A673 (cell line): Measurements from ENCODE around the gene SYDE1. TPM values are rescaled to one million over a fixed set of nuclear protein-coding genes. Genes with fewer than 3 reads are reported as not detected.
A peak's percentile ranks its signal among the peaks of the same experiment; 100 is the strongest.

Source experiments
- BruUV-seq: library from RNA; stranded (reverse); fragments of 400-500 nt; replicated peaks from 2 replicates; lab custom pipeline; 2021; lab: Mats Ljungman, UMichigan
- CTCF ChIA-PET: fragments of 300-600 bp; sonication (Branson Sonifier 250); formaldehyde crosslinking; loops from one replicate; lab custom pipeline; 2022; ENCODE audit warnings: antibody characterized with exemption; lab: Charles Lee
- POLR2A ChIA-PET: fragments of 300-600 bp; sonication (Branson Sonifier 250); formaldehyde crosslinking; loops from one replicate; lab custom pipeline; 2022; ENCODE audit warnings: antibody characterized with exemption; ENCODE audit not compliant: low non-redundant PET; lab: Charles Lee
- DNase-seq: peaks from one replicate; pipeline ENCODE4 v3.0.0-alpha.2; 2015; ENCODE audit warnings: low spot score
- H3K27ac ChIP-seq: fragments of 200-600 bp; sonication (generic); 2 replicates; pipeline ENCODE4 v1.5.1; 2016; ENCODE audit warnings: mixed run types, low read depth, mild to moderate bottlenecking, mixed read lengths, antibody characterized with exemption, low read length; ENCODE audit not compliant: poor library complexity, severe bottlenecking
- H3K27me3 ChIP-seq: fragments of 200-600 bp; sonication (generic); replicated peaks from 2 replicates; pipeline ENCODE4 v1.6.1; 2017; ENCODE audit warnings: mixed run types, low read depth, mild to moderate bottlenecking, mixed read lengths, antibody characterized with exemption, low read length; ENCODE audit not compliant: insufficient read depth, poor library complexity
- H3K36me3 ChIP-seq: fragments of 200-600 bp; sonication (generic); 2 replicates; pipeline ENCODE4 v1.6.1; 2016; ENCODE audit warnings: mixed run types, mild to moderate bottlenecking, mixed read lengths, antibody characterized with exemption, low read length; ENCODE audit not compliant: insufficient read depth, poor library complexity, severe bottlenecking
- H3K4me1 ChIP-seq: fragments of 200-600 bp; sonication (generic); 2 replicates; pipeline ENCODE4 v1.6.1; 2017; ENCODE audit warnings: mixed run types, mild to moderate bottlenecking, mixed read lengths, antibody characterized with exemption, low read length; ENCODE audit not compliant: insufficient read depth, poor library complexity, severe bottlenecking
- H3K4me3 ChIP-seq: fragments of 200-600 bp; sonication (generic); 2 replicates; pipeline ENCODE4 v1.5.1; 2016; ENCODE audit warnings: low read depth, mixed run types, mild to moderate bottlenecking, mixed read lengths, low read length; ENCODE audit not compliant: poor library complexity, severe bottlenecking
- H3K9me3 ChIP-seq: fragments of 200-600 bp; sonication (generic); 2 replicates; pipeline ENCODE4 v1.6.1; 2016; ENCODE audit warnings: mixed run types, low read depth, mild to moderate bottlenecking, mixed read lengths, antibody characterized with exemption, low read length; ENCODE audit not compliant: poor library complexity, severe bottlenecking
- CTCF ChIP-seq: fragments of 300-800, 200-600 bp; sonication (generic); conservative IDR thresholded peaks from 2 replicates; pipeline ENCODE4 v1.5.1; 2017; ENCODE audit warnings: low read depth, mild to moderate bottlenecking, antibody characterized with exemption, low read length, moderate library complexity, mixed read lengths
- EZH2 ChIP-seq: fragments of 200-600 bp; sonication (generic); IDR thresholded peaks from 2 replicates; pipeline ENCODE4 v1.6.1; 2017; ENCODE audit warnings: borderline replicate concordance, low read depth, mild to moderate bottlenecking, mixed read lengths, antibody characterized with exemption, low read length; ENCODE audit not compliant: poor library complexity, severe bottlenecking
- intact Hi-C: fragments of 100-400 bp; cut with micrococcal nuclease; formaldehyde crosslinking; loops from one replicate; pipeline ENCODE4 v1.10.0; 2022; ENCODE audit not compliant: unreplicated experiment
- total RNA-seq: library from RNA; stranded (reverse); gene quantifications from 2 replicates; pipeline ENCODE4 v1.2.3, GENCODE V29; 2021

SYDE1 gene
- total RNA-seq, 1 experiment from 2014 or later: 32.3 TPM

- TF ChIP-seq EZH2 (no peak), CTCF (no peak)
- no peaks in the 10 kb centered on the region for H3K36me3 ChIP-seq
- H3K27ac ChIP-seq: no peak overlapping the region
- no peak overlapping the region for H3K4me3 ChIP-seq
- no peaks in the 10 kb centered on the region for H3K9me3 ChIP-seq
- intact Hi-C loops: no loop called here
- H3K4me1 ChIP-seq: no peaks in the 10 kb centered on the region
- peaks cover 3% of the 10 kb centered on the region for H3K27me3 ChIP-seq
- CTCF ChIA-PET: no interaction called here
- BruUV-seq: no TSS peak
- DNase-seq: no peak
- POLR2A ChIA-PET: no interaction called here
Observed at GRCh38 chr19:15147090-15147489, 39.9 kb downstream of the SYDE1 start.

GRCh38 chr19:15149737-15150136 lies 42.5 kb downstream of the SYDE1 start:
- H3K4me3 ChIP-seq: no peak overlapping the region
- no peak overlapping the region for H3K27ac ChIP-seq
- ChIA-PET CTCF (interaction anchor here (1.1 kb wide), 1 partner anchor 58 kb away, joined by 3 read pairs; no protein-coding TSS in a partner anchor), POLR2A (no interaction called here)
- intact Hi-C loops: loop anchor here (2.0 to 5.0 kb wide), 2 partner anchors 57 to 279 kb away; no protein-coding TSS in a partner anchor
- H3K9me3 ChIP-seq: no peaks in the 10 kb centered on the region
- no peaks in the 10 kb centered on the region for H3K36me3 ChIP-seq
- BruUV-seq: no TSS peak
- TF ChIP-seq CTCF (no peak), EZH2 (no peak)
- no peak for DNase-seq
- H3K4me1 ChIP-seq: no peaks in the 10 kb centered on the region
- peaks cover 3% of the 10 kb centered on the region for H3K27me3 ChIP-seq

GRCh38 chr19:15154002-15154612 lies 46.9 kb downstream of the SYDE1 start:
- BruUV-seq: no TSS peak
- H3K4me3 ChIP-seq: no peak overlapping the region
- intact Hi-C loops: loop anchor here (5.0 kb wide), 1 partner anchor 62 kb away; no protein-coding TSS in a partner anchor
- H3K27ac ChIP-seq: no peak overlapping the region
- CTCF ChIA-PET: interaction anchor here (0.5 to 1.3 kb wide), 3 partner anchors 52 to 1820 kb away, joined by 3 to 5 read pairs (median 3); no protein-coding TSS in a partner anchor
- DNase-seq: peak; percentile 73
- no peaks in the 10 kb centered on the region for H3K27me3 ChIP-seq
- no peak for TF ChIP-seq EZH2
- TF ChIP-seq CTCF: peak; percentile 79
- H3K4me1 ChIP-seq: no peaks in the 10 kb centered on the region
- POLR2A ChIA-PET: no interaction called here
- peaks cover 4% of the 10 kb centered on the region for H3K9me3 ChIP-seq
- no peaks in the 10 kb centered on the region for H3K36me3 ChIP-seq
